AG09309 (cell line): Measurements from ENCODE around the gene ALKAL2.

ENCODE experiments used
- DNase-seq: peaks from one replicate; pipeline ENCODE4 v3.0.0-alpha.2; 2010; ENCODE audit warnings: low read depth
- H3K4me3 ChIP-seq: 2 replicates; pipeline ENCODE4 v1.5.1; 2011; ENCODE audit warnings: mild to moderate bottlenecking, low read depth, low read length, moderate library complexity; ENCODE audit not compliant: control insufficient read depth
- TF ChIP-seq, protein P1 (sequence below): IDR thresholded peaks from 2 replicates; pipeline ENCODE4 v1.5.1; 2011; ENCODE audit warnings: mild to moderate bottlenecking, low read depth, low read length, inconsistent platforms; ENCODE audit not compliant: insufficient read depth, control insufficient read depth; ENCODE audit errors: missing control alignments

Gene ALKAL2

DNA sequence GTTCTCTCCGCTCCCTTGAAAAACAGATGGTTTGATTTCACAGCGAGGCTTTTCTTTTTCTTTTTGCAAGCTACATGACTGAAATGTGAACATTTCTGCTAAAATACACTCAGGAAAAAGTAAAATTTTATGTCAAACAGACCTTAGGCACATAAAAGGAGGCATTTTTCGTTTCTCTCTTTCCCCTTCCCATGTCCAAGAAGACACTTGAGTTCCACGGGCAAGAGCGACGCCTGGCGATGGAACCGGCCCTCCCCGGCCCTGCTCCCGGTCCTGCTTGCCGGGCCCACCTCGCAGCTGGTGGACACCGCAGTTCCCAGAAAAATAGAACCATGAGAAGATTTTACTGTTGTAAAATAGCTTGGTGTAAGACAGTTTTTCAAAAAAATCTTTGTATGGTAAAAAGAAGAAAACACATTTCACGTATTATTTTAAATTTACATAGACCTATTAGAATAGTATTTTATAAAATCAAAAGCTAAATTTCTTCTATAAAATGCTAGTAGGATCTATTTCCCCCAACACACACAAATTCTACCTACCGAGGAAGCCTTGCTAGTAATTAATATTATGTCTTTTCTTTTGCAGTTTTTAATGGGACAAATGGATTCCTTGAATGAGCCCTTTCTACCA, 2.3 kb upstream of the ALKAL2 start:
- TF ChIP-seq, protein P1, sequence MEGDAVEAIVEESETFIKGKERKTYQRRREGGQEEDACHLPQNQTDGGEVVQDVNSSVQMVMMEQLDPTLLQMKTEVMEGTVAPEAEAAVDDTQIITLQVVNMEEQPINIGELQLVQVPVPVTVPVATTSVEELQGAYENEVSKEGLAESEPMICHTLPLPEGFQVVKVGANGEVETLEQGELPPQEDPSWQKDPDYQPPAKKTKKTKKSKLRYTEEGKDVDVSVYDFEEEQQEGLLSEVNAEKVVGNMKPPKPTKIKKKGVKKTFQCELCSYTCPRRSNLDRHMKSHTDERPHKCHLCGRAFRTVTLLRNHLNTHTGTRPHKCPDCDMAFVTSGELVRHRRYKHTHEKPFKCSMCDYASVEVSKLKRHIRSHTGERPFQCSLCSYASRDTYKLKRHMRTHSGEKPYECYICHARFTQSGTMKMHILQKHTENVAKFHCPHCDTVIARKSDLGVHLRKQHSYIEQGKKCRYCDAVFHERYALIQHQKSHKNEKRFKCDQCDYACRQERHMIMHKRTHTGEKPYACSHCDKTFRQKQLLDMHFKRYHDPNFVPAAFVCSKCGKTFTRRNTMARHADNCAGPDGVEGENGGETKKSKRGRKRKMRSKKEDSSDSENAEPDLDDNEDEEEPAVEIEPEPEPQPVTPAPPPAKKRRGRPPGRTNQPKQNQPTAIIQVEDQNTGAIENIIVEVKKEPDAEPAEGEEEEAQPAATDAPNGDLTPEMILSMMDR, result peak; percentile 88
- H3K4me3 ChIP-seq, result peak overlapping the region; percentile 53
- peak; percentile 24 for DNase-seq

DNA sequence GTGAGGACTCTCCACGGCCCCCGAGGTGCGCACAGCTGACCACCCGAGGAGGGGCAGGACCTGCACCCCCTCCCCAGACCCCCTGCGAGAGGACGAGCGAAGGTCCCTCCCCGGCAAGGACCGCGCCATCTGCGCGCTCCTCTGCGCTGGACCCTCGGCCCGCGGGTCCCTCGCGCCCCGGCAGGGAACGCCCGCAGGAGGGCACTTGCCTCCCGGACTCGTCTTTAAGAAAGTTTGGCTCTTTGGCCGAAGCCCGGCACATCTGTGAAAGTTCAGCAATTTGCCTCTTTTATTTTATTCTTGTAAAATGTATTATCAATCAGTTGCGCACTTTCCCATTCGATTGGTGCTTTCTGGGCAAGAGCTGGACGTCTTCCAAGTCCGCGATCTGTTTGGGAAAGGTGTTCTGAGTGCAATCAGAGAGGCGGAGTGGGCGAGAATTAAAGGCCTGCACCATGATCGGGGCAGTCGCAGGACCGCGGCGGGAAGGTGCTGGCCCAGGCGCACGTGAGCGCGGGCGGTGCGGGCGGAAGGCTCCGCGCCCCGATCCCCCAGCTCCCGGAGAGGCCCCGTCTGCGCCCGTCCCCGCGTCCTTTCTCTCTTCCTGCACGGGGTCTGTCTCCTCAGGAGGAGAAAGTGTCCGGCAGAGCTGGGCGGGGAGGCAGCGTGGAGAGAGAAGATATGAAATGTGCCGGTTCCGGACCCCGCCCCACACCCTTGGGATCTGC, 1.6 kb upstream of the ALKAL2 start:
- no peak for DNase-seq
- TF ChIP-seq, protein P1, result no peak
- peak overlapping the region; percentile 53 for H3K4me3 ChIP-seq

DNA sequence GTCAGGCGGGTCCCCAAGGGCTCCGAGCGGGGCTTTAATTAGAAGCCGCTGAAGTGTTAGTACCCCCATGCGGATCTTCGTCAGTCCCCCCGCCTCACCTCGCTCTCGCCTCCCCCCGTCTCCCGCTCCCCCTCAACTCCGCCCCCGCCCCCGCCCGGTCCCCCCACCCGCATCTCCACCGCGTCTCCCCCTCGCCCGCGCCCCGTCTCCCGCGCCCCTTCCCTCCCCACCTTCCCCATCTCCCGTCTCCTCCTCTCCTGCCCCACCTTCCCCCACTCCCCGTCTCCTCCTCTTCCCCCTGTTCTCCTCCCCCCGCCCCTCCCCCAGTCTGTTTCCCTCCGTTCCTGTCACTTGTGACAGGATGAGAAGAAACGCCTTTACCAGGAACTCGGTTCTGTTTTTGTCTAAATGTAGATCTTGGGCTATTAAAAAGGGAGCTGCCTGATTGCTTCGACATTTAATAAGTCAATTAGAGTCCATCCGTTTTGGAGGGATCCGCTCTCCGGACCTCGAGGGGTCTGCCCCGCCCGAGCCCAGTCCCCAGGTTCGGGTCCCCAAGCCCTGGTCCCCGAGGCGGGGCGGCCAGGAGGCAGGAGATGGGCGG, 969 bp upstream of the ALKAL2 start:
- H3K4me3 ChIP-seq, result peak overlapping the region; percentile 53
- TF ChIP-seq, protein P1, result no peak
- DNase-seq, result no peak

DNA sequence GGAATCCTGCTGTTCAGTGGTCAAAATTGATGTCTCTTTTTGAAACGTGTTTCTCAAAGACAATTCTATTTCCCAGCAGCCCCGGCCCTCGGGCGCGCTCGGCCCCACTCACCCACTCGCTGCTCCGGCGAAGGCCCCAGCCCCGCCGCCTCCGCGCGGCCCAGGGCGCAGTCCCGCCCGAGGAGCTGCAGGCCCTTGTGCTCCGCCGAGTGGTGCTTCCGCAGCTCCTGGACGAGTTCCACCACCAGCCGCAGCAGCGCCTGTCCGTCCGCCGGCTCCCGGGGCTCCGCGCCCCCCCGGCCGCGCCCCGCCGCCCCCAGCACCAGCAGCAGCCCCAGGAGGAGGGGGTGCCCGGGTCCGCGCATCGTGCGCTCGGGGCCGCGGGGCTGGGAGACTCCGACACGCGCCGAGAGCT, 413 bp downstream of the ALKAL2 start:
- H3K4me3 ChIP-seq, result no peak overlapping the region
- DNase-seq, result no peak

DNA sequence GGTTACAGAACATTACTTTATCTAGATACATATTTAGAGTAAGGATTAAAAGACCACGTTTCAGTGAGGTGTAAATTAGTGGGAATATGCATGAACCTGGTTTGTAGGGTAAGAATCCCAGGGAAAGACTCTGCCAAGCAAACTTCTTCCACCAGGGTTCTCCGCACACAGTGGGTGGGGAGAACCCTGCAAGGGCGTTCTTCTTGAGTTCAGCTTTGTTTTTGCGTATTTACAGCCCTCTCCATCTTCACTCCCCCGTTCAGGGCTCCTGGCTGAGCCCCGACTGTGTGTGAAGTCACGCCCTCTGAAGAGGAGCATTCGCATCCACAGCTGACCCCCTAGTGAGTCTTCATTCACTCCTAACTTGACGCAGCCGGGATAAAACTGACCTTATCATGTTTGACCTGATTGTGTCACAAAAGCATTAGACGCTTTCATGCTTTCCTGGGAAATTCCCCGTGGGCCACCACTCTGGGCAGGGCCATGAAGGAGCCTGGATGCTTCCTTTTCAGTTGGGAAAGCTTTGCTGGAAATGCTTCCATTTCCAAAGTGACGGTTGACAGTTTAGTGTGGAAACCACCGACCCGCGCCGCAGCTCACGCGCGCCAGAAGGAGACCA, 1.0 kb downstream of the ALKAL2 start:
- no peak for DNase-seq
- H3K4me3 ChIP-seq, result no peak overlapping the region
- TF ChIP-seq, protein P1, result no peak

More for the DNA sequence above, 413 bp downstream of the ALKAL2 start:
- TF ChIP-seq, protein P1, result no peak

DNA sequence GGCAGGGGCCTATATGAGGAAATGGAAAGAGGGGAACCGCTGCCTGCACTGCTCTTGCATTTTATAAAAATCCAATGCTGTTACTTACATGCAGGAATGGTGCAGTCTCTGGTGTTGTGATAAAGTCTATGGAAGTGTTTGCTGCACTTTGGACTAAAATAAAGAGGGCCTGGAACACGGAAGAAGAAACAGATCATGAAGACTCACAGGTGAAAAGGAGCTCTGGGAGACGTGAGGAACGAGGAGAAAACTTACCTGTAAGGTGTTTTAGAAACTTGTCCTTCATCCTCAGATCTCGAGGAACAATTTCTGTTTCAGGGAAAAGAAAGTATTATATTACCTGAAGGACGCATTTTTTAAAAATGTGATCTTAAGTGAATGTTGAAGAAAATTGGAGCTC, 1.9 kb downstream of the ALKAL2 start:
- TF ChIP-seq, protein P1, result no peak
- DNase-seq, result no peak
- no peak overlapping the region for H3K4me3 ChIP-seq
